Natural killer cell (primary cell): ENCODE results near the gene TTC28. TPM values are rescaled to one million over a fixed set of nuclear protein-coding genes. Genes with fewer than 3 reads are reported as not detected.

Experiments used
- ATAC-seq, 3 donors: fragments of 150-1000 bp in 2 of 3; fragments of 200-7000 bp in 1 of 3; cut with Tn5 transposase; 1 replicate in 1 of 3; 2 replicates in 2 of 3; pipeline ENCODE4 v1.10.0; 2021; ENCODE audit warnings: mild to moderate bottlenecking in 2 of 3, moderate library complexity in 2 of 3
- DNase-seq, 2 donors: peaks; one replicate each; pipeline versions ENCODE4 v3.0.0 to v3.0.0-alpha.2; 2013 to 2021; ENCODE audit warnings: mixed read lengths in 1 of 2
- H3K27ac ChIP-seq: one replicate; pipeline ENCODE4 v1.5.1; 2013; ENCODE audit warnings: mild to moderate bottlenecking, low read length
- H3K27me3 ChIP-seq: one replicate; pipeline ENCODE4 v1.6.1; 2013; ENCODE audit warnings: low read length; ENCODE audit not compliant: control insufficient read depth, insufficient read depth
- H3K36me3 ChIP-seq: one replicate; pipeline ENCODE4 v1.6.1; 2013; ENCODE audit warnings: low read length; ENCODE audit not compliant: control insufficient read depth, insufficient read depth
- H3K4me1 ChIP-seq: one replicate; pipeline ENCODE4 v1.6.1; 2013; ENCODE audit warnings: low read length; ENCODE audit not compliant: control insufficient read depth, insufficient read depth
- H3K4me3 ChIP-seq: one replicate; pipeline ENCODE4 v1.5.1; 2013; ENCODE audit warnings: low read length
- H3K9me3 ChIP-seq: one replicate; pipeline ENCODE4 v1.6.1; 2013; ENCODE audit warnings: low read length; ENCODE audit not compliant: control insufficient read depth, insufficient read depth
- H3K27ac Mint-ChIP-seq, 2 donors: one replicate each; pipeline ENCODE4 v1.8.0; 2022; ENCODE audit warnings: mild to moderate bottlenecking in 2 of 2, mixed read lengths in 2 of 2, moderate library complexity in 1 of 2
- H3K27me3 Mint-ChIP-seq, 2 donors: one replicate each; pipeline ENCODE4 v1.8.0; 2022; ENCODE audit warnings: low read depth in 2 of 2, mixed read lengths in 2 of 2
- H3K36me3 Mint-ChIP-seq: one replicate; pipeline ENCODE4 v1.8.0; 2022; ENCODE audit warnings: mixed read lengths
- H3K4me1 Mint-ChIP-seq, 2 donors: one replicate each; pipeline ENCODE4 v1.8.0; 2022; ENCODE audit warnings: mixed read lengths in 2 of 2
- H3K4me3 Mint-ChIP-seq: one replicate; pipeline ENCODE4 v1.8.0; 2022; ENCODE audit warnings: mild to moderate bottlenecking, moderate library complexity, mixed read lengths
- H3K9me3 Mint-ChIP-seq, 2 donors: one replicate each; pipeline ENCODE4 v1.8.0; 2022; ENCODE audit warnings: mixed read lengths in 2 of 2
- CTCF ChIP-seq: fragments of 200-600 bp; IDR thresholded peaks from one replicate; pipeline ENCODE4 v1.8.0; 2022; ENCODE audit warnings: antibody characterized with exemption
- WGBS: methylation state at CpG from one replicate; pipeline ENCODE4 v1.1.7; 2013; ENCODE audit warnings: missing lambda C conversion rate; ENCODE audit not compliant: insufficient coverage; 5-methylcytosine and 5-hydroxymethylcytosine counted together
- intact Hi-C: fragments of 100-400 bp; cut with micrococcal nuclease; formaldehyde crosslinking; loops from one replicate; pipeline ENCODE4 v1.14.2; 2022
- total RNA-seq, 4 donors: library from RNA; stranded (reverse); fragments of 120-200 nt in 1 of 4; gene quantifications; one replicate each; pipeline versions ENCODE4 v1.2.3 to v1.2.4, GENCODE V29; 2013 to 2022

TTC28 gene
- total RNA-seq, 3 donors from 2014 or later (not counting 1 experiment from before 2014, with no cell fraction given) = 4.1 to 10.0 (median 8.6) TPM

- H3K36me3 ChIP-seq = no peaks in the 10 kb centered on the region
- Mint-ChIP-seq H3K36me3 (no peaks in the 10 kb centered on the region), H3K27me3 (peaks cover 2 to 26% of the 10 kb centered on the region in 2 donors), H3K4me1 (peaks cover 26 to 29% of the 10 kb centered on the region in 2 donors), H3K9me3 (no peaks in the 10 kb centered on the region), H3K4me3 (no peak overlapping the region), H3K27ac (no peak overlapping the region)
- no peak overlapping the region for H3K27ac ChIP-seq
- H3K4me3 ChIP-seq = no peak overlapping the region
- intact Hi-C loops = no loop called here
- whole genome bisulfite sequencing = 4% methylated on average over 3 of the region's 4 CpGs
- H3K4me1 ChIP-seq = peaks cover 5% of the 10 kb centered on the region
- H3K27me3 ChIP-seq = no peaks in the 10 kb centered on the region
- peak in 2 of 3 donors; percentile 71 to 72 for ATAC-seq
- DNase-seq = no peak
- no peaks in the 10 kb centered on the region for H3K9me3 ChIP-seq
- TF ChIP-seq CTCF = no peak
Measured at GRCh38 chr22:28297504-28297903, 382.1 kb downstream of the TTC28 start.

GRCh38 chr22:28296452-28296851, 383.2 kb downstream of the TTC28 start:
- peaks cover 5% of the 10 kb centered on the region for H3K4me1 ChIP-seq
- no peak overlapping the region for H3K27ac ChIP-seq
- TF ChIP-seq CTCF = no peak
- no peaks in the 10 kb centered on the region for H3K9me3 ChIP-seq
- Mint-ChIP-seq H3K4me3 (no peak overlapping the region), H3K27me3 (peaks cover 2 to 27% of the 10 kb centered on the region in 2 donors), H3K4me1 (peaks cover 26 to 29% of the 10 kb centered on the region in 2 donors), H3K9me3 (no peaks in the 10 kb centered on the region), H3K27ac (no peak overlapping the region), H3K36me3 (no peaks in the 10 kb centered on the region)
- DNase-seq (no peak), ATAC-seq (no peak)
- no peaks in the 10 kb centered on the region for H3K36me3 ChIP-seq
- no peak overlapping the region for H3K4me3 ChIP-seq
- H3K27me3 ChIP-seq = no peaks in the 10 kb centered on the region
- intact Hi-C loops = no loop called here

GRCh38 chr22:28283068-28283654, 396.5 kb downstream of the TTC28 start:
- Histone ChIP-seq H3K27ac (no peak overlapping the region), H3K4me3 (no peak overlapping the region), H3K27me3 (no peaks in the 10 kb centered on the region), H3K36me3 (no peaks in the 10 kb centered on the region), H3K4me1 (no peaks in the 10 kb centered on the region), H3K9me3 (no peaks in the 10 kb centered on the region)
- ATAC-seq = no peak
- Mint-ChIP-seq H3K4me1 (no peaks in the 10 kb centered on the region), H3K9me3 (no peaks in the 10 kb centered on the region), H3K27ac (no peak overlapping the region), H3K4me3 (no peak overlapping the region), H3K36me3 (no peaks in the 10 kb centered on the region), H3K27me3 (peaks cover 0 to 9% of the 10 kb centered on the region in 2 donors)
- no peak for TF ChIP-seq CTCF
- DNase-seq = no peak
- 100% methylated on average over 1 of the region's 2 CpGs for WGBS
- intact Hi-C loops = no loop called here
